DND-41 (cell line): ENCODE measurements around the gene ATP1A2.
"Not testable (repeated sequence)": the region's sequence is repeated elsewhere in the genome, so short reads cannot be mapped to it uniquely, and the experiment has no call there.

ENCODE experiments used
- ATAC-seq: fragments of 200-7000 bp; cut with Tn5 transposase; 3 replicates; pipeline ENCODE4 v1.9.1; 2021; ENCODE audit warnings: low read depth; ENCODE audit not compliant: insufficient read depth
- DNase-seq: peaks from one replicate; pipeline ENCODE4 v3.0.0-alpha.2; 2020
- H2AFZ ChIP-seq: 2 replicates; pipeline ENCODE4 v1.6.0; 2012; ENCODE audit warnings: low read depth, low read length
- H3K27ac ChIP-seq: 2 replicates; pipeline ENCODE4 v1.5.1; 2012; ENCODE audit warnings: low read length, inconsistent platforms
- H3K27me3 ChIP-seq: fragments of 200-600 bp; sonication (generic); 2 replicates; pipeline ENCODE4 v1.6.0; 2012; ENCODE audit warnings: low read length, mild to moderate bottlenecking, inconsistent platforms; ENCODE audit not compliant: insufficient read depth, poor library complexity
- H3K36me3 ChIP-seq: 2 replicates; pipeline ENCODE4 v1.5.1; 2012; ENCODE audit warnings: low read length, inconsistent platforms; ENCODE audit not compliant: insufficient read depth
- H3K4me1 ChIP-seq: 2 replicates; pipeline ENCODE4 v1.5.1; 2012; ENCODE audit warnings: mild to moderate bottlenecking, low read length; ENCODE audit not compliant: insufficient read depth
- H3K4me2 ChIP-seq: 2 replicates; pipeline ENCODE4 v1.6.0; 2012; ENCODE audit warnings: mild to moderate bottlenecking, moderate library complexity, low read length, inconsistent platforms; ENCODE audit not compliant: insufficient read depth
- H3K4me3 ChIP-seq, 2 experiments: fragments of 200-600 bp in 1 of 2; shearing (Covaris generic) in 1 of 2; 2 replicates each; pipeline ENCODE4 v1.5.1; 2012 to 2016; ENCODE audit warnings: inconsistent platforms in 2 of 2, low read length in 2 of 2, mild to moderate bottlenecking in 2 of 2, low read depth in 1 of 2, moderate library complexity in 1 of 2
- H3K79me2 ChIP-seq: 2 replicates; pipeline ENCODE4 v1.6.0; 2012; ENCODE audit warnings: low read length, inconsistent platforms; ENCODE audit not compliant: insufficient read depth
- H3K9ac ChIP-seq: 2 replicates; pipeline ENCODE4 v1.6.0; 2012; ENCODE audit warnings: low read depth, mild to moderate bottlenecking, inconsistent platforms, low read length, moderate library complexity
- H3K9me3 ChIP-seq: 2 replicates; pipeline ENCODE4 v1.5.1; 2012; ENCODE audit warnings: low read length, moderate library complexity, mild to moderate bottlenecking, inconsistent platforms; ENCODE audit not compliant: insufficient read depth, severe bottlenecking
- H4K20me1 ChIP-seq: 2 replicates; pipeline ENCODE4 v1.6.0; 2012; ENCODE audit warnings: low read length; ENCODE audit not compliant: insufficient read depth
- EZH2 ChIP-seq: IDR thresholded peaks from 3 replicates; pipeline ENCODE4 v1.6.1; 2012; ENCODE audit warnings: borderline replicate concordance, low read depth, mild to moderate bottlenecking, moderate library complexity, low read length, inconsistent platforms; ENCODE audit not compliant: severe bottlenecking
- TF ChIP-seq, protein P1 (sequence below): IDR thresholded peaks from 2 replicates; pipeline ENCODE4 v1.5.1; 2012; ENCODE audit warnings: borderline replicate concordance, low read length, moderate library complexity, mild to moderate bottlenecking; ENCODE audit not compliant: poor library complexity, severe bottlenecking; ENCODE audit errors: extremely low read depth

The ATP1A2 gene

GRCh38 chr1:160108888-160109662, 6.5 kb upstream of the ATP1A2 start:
- H4K20me1 ChIP-seq, result no peaks in the 10 kb centered on the region
- no peak overlapping the region for H3K9ac ChIP-seq
- DNase-seq, result peak; percentile 52
- no peaks in the 10 kb centered on the region for H3K27me3 ChIP-seq
- no peak for TF ChIP-seq EZH2
- TF ChIP-seq, protein P1, sequence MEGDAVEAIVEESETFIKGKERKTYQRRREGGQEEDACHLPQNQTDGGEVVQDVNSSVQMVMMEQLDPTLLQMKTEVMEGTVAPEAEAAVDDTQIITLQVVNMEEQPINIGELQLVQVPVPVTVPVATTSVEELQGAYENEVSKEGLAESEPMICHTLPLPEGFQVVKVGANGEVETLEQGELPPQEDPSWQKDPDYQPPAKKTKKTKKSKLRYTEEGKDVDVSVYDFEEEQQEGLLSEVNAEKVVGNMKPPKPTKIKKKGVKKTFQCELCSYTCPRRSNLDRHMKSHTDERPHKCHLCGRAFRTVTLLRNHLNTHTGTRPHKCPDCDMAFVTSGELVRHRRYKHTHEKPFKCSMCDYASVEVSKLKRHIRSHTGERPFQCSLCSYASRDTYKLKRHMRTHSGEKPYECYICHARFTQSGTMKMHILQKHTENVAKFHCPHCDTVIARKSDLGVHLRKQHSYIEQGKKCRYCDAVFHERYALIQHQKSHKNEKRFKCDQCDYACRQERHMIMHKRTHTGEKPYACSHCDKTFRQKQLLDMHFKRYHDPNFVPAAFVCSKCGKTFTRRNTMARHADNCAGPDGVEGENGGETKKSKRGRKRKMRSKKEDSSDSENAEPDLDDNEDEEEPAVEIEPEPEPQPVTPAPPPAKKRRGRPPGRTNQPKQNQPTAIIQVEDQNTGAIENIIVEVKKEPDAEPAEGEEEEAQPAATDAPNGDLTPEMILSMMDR, result peak; percentile 63
- H3K79me2 ChIP-seq, result no peaks in the 10 kb centered on the region
- H3K4me3 ChIP-seq, result no peak overlapping the region
- no peaks in the 10 kb centered on the region for H3K9me3 ChIP-seq
- H2AFZ ChIP-seq, result peak overlapping the region; percentile 32; the same call in 1 of the 2 replicates
- no peaks in the 10 kb centered on the region for H3K36me3 ChIP-seq
- peak; percentile 64; the same call in 1 of the 3 replicates for ATAC-seq
- no peaks in the 10 kb centered on the region for H3K4me1 ChIP-seq
- H3K4me2 ChIP-seq, result no peak overlapping the region
- no peak overlapping the region for H3K27ac ChIP-seq

DNA sequence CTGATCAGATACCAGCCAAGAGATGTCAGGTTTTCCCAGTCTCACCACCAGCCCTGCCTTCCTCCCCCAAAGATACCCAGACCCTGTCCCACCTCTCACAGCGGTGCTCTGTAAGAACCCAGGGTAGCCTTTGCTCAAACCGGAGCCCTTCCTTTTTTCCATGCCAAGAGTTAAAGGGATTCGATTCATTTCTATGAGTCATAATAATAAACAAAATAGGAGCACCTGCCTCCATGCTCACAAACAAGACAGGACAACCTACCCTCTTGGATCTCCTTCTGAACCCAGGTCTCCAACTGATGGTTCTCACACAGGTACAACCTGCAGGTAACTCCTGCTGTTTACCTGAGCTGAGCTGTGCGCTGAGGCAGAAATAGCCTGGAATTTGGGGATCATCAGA, 5.9 kb upstream of the ATP1A2 start:
- Histone ChIP-seq H2AFZ (no peak overlapping the region), H4K20me1 (no peaks in the 10 kb centered on the region), H3K79me2 (no peaks in the 10 kb centered on the region), H3K36me3 (no peaks in the 10 kb centered on the region), H3K27me3 (peaks cover 6% of the 10 kb centered on the region), H3K4me2 (no peak overlapping the region), H3K9me3 (no peaks in the 10 kb centered on the region), H3K9ac (no peak overlapping the region), H3K27ac (no peak overlapping the region), H3K4me1 (no peaks in the 10 kb centered on the region), H3K4me3 (no peak overlapping the region)
- TF ChIP-seq, protein P1, result no peak
- TF ChIP-seq EZH2, result no peak
- no peak for ATAC-seq
- no peak for DNase-seq

GRCh38 chr1:160111462-160111861, 4.1 kb upstream of the ATP1A2 start:
- not testable (repeated sequence) for H3K27ac ChIP-seq, H3K4me3 ChIP-seq, ATAC-seq, H3K9ac ChIP-seq, DNase-seq, H3K4me2 ChIP-seq, H3K79me2 ChIP-seq, H3K9me3 ChIP-seq, H2AFZ ChIP-seq, H4K20me1 ChIP-seq, H3K36me3 ChIP-seq, H3K4me1 ChIP-seq
- H3K27me3 ChIP-seq, result peaks cover 17% of the 10 kb centered on the region

DNA sequence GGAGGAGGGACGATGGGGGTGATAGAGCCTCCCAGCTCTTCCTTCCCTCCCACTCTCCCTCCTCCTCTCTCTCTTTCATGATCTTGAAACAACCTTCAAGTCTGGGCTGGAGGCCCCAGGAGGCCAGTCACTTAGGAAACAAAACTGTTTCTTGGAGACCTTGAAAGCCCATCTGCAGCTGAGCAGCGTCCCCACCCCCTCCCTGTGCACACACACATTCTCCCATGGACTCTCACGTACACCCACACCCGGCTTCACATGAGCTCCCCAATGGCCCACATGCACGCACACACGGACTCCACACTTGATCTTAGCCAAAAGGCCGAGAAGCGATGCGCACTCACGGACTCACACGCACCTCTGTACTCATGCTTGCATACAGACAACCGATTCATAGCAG, 3.2 kb upstream of the ATP1A2 start:
- DNase-seq (no peak), ATAC-seq (peak; percentile 27; the same call in 1 of the 3 replicates)
- Histone ChIP-seq H3K27me3 (peaks cover 24% of the 10 kb centered on the region), H3K9me3 (no peaks in the 10 kb centered on the region), H3K4me3 (no peak overlapping the region), H3K9ac (no peak overlapping the region), H3K79me2 (no peaks in the 10 kb centered on the region), H3K27ac (no peak overlapping the region), H3K4me1 (no peaks in the 10 kb centered on the region), H4K20me1 (no peaks in the 10 kb centered on the region), H3K36me3 (no peaks in the 10 kb centered on the region), H2AFZ (no peak overlapping the region), H3K4me2 (no peak overlapping the region)
- TF ChIP-seq EZH2, result no peak
- TF ChIP-seq, protein P1, result no peak
